Activated naive CD8-positive, alpha-beta T cell treated with anti-CD3 and anti-CD28 coated beads, Interleukin-2, amount 10 ng/mL, durations not matched to agents 7 days and 5 days (primary cell): ENCODE results near the gene SIGLEC7. TPM values are rescaled to one million over a fixed set of nuclear protein-coding genes. Genes with fewer than 3 reads are reported as not detected.

Source experiments
- ATAC-seq: fragments of 150-1000 bp; cut with Tn5 transposase; one replicate; pipeline ENCODE4 v1.10.0; 2021; ENCODE audit warnings: low read depth, moderate library complexity
- POLR2A ChIA-PET: fragments of 350-600 bp; sonication (Branson Sonifier 250); formaldehyde crosslinking; loops from one replicate; lab custom pipeline; 2021; ENCODE audit warnings: antibody characterized with exemption; lab: Charles Lee
- DNase-seq: peaks from one replicate; pipeline ENCODE4 v3.0.0; 2021
- H3K27ac Mint-ChIP-seq: one replicate; pipeline ENCODE4 v1.8.0; 2022; ENCODE audit warnings: mild to moderate bottlenecking, mixed read lengths
- H3K27me3 Mint-ChIP-seq: one replicate; pipeline ENCODE4 v1.8.0; 2022; ENCODE audit warnings: mild to moderate bottlenecking, moderate library complexity, mixed read lengths
- H3K36me3 Mint-ChIP-seq: one replicate; pipeline ENCODE4 v1.8.0; 2021; ENCODE audit warnings: mild to moderate bottlenecking, mixed read lengths
- H3K4me1 Mint-ChIP-seq: one replicate; pipeline ENCODE4 v1.8.0; 2021; ENCODE audit warnings: mixed read lengths
- H3K4me3 Mint-ChIP-seq: one replicate; pipeline ENCODE4 v1.8.0; 2022; ENCODE audit warnings: mild to moderate bottlenecking, moderate library complexity, mixed read lengths
- H3K9me3 Mint-ChIP-seq: one replicate; pipeline ENCODE4 v1.8.0; 2021; ENCODE audit warnings: mixed read lengths
- total RNA-seq, 2 experiments: library from RNA; stranded (reverse); gene quantifications; one replicate each; pipeline ENCODE4 v1.2.3, GENCODE V29; 2021

SIGLEC7 gene
- under 1 TPM; 0.33 to 0.40 TPM for total RNA-seq

GRCh38 chr19:51142119-51142518, at the start of gene SIGLEC7:
TSS of gene SIGLEC7 (plus strand) at chr19:51142301. CDS start at chr19:51142370, 69 bp downstream.
- Mint-ChIP-seq H3K4me3 (no peak within 1 kb of the TSS), H3K36me3 (no peaks in the 10 kb centered on the region), H3K9me3 (no peaks in the 10 kb centered on the region), H3K27me3 (peaks cover 12% of the 10 kb centered on the region), H3K4me1 (peaks cover 12% of the 10 kb centered on the region), H3K27ac (no peak within 1 kb of the TSS)
- ATAC-seq (no peak), DNase-seq (no peak)
- POLR2A ChIA-PET: no interaction called here

DNA sequence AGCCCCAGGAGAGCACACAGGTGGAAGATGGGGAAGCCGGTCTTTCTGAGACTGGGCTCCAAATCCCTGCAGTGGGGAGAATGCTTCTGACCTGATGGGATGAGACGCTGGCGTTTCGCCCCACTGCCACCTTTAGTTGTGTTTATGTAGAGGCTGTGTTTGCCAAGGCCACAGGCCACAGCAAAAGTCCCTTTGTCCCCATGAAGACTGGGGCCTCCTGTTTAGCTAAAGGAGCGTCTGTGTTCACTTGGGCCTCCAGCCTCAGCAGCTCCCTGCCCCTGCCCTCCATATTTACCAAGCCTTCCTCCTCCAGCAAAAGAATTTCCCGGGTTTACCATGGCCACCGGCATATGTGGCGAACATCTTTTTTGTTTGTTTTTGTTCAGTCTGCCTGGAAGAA, 49.0 kb upstream of the SIGLEC7 start:
- Mint-ChIP-seq H3K4me1 (peaks cover 10% of the 10 kb centered on the region), H3K36me3 (peaks cover 12% of the 10 kb centered on the region), H3K27ac (no peak overlapping the region), H3K9me3 (no peaks in the 10 kb centered on the region), H3K27me3 (no peaks in the 10 kb centered on the region), H3K4me3 (no peak overlapping the region)
- POLR2A ChIA-PET: no interaction called here
- ATAC-seq: no peak
- no peak for DNase-seq

GRCh38 chr19:51093510-51094345, 48.4 kb upstream of the SIGLEC7 start:
- Mint-ChIP-seq H3K27me3 (no peaks in the 10 kb centered on the region), H3K9me3 (no peaks in the 10 kb centered on the region), H3K4me1 (peaks cover 10% of the 10 kb centered on the region), H3K27ac (peak overlapping the region; percentile 9), H3K4me3 (no peak overlapping the region), H3K36me3 (peaks cover 12% of the 10 kb centered on the region)
- DNase-seq (no peak), ATAC-seq (no peak)
- POLR2A ChIA-PET: no interaction called here

DNA sequence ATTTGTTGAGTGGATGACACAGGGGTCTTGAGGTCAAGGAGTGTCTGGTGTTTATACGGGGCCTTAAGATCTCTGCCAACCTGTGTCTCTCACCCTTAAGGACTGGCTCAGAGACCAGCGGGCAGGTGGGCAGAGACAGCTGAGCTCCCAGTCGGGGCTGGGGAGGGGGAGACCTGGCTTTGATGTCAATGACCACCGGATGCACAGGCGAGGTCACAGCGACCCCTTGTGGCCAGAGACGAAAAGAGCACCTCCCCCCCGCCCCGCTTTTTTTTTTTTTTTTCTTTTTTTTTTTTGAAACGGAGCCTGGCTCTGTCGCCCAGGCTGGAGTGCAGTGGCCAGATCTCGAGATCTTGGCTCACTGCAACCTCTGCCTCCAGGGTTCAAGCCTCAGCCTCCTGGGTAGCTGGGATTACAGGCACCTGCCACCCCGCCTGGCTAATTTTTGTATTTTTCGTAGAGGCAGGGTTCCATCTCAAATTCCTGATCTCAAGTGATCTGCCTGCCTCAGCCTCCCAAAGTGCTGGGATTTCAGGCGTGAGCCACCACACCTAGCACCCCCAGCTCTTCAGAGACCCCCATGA, 47.3 kb upstream of the SIGLEC7 start:
- DNase-seq: peak; percentile 51
- no peaks in the 10 kb centered on the region for H3K27me3 Mint-ChIP-seq
- H3K4me1 Mint-ChIP-seq: peaks cover 13% of the 10 kb centered on the region
- H3K27ac Mint-ChIP-seq: no peak overlapping the region
- H3K9me3 Mint-ChIP-seq: no peaks in the 10 kb centered on the region
- POLR2A ChIA-PET: no interaction called here
- ATAC-seq: no peak
- peaks cover 14% of the 10 kb centered on the region for H3K36me3 Mint-ChIP-seq
- no peak overlapping the region for H3K4me3 Mint-ChIP-seq

DNA sequence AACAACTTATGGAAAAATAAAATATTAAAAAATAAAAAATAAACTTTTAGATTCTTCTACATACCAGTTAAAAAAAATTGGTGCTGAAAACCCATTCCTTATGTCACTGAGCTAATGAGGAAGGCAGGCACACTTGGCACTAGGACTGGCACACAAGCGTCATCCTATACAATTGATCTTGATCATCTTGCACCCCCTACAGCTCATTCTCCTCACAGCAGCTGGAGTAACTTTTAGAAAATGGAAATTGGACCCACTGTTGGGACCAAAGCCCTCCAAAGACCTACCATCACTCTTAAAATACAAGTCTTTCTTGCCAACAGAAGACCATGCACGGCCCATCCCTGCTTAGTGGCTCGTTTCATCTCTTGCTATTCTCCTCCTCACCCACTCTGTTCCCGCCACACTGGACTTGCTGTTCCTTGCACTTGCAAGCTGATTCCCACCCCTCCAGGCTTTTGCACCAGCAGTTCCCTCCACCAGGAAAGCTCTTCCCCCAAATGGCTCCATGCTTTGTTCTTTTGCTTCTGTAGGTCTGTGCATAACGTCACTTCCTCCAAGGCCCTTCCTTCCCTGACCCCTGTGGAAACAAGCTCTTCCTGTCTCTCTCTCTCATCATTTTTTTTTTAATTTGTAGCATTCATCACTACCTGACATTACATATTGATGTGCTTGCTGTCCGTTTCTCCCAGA, 45.5 kb upstream of the SIGLEC7 start:
- Mint-ChIP-seq H3K27ac (peak overlapping the region; percentile 78), H3K4me1 (peaks cover 17% of the 10 kb centered on the region), H3K4me3 (peak overlapping the region; percentile 41), H3K9me3 (no peaks in the 10 kb centered on the region), H3K36me3 (peaks cover 14% of the 10 kb centered on the region), H3K27me3 (no peaks in the 10 kb centered on the region)
- DNase-seq: no peak
- POLR2A ChIA-PET: interaction anchor here (1.5 kb wide), 1 partner anchor 11 kb away, joined by 4 read pairs; no protein-coding TSS in a partner anchor
- ATAC-seq: peak; percentile 27

- ATAC-seq (peak; percentile 34), DNase-seq (peak; percentile 77)
- Mint-ChIP-seq H3K4me1 (peaks cover 17% of the 10 kb centered on the region), H3K4me3 (peak overlapping the region; percentile 41), H3K27me3 (no peaks in the 10 kb centered on the region), H3K27ac (peak overlapping the region; percentile 78), H3K9me3 (no peaks in the 10 kb centered on the region), H3K36me3 (peaks cover 14% of the 10 kb centered on the region)
- POLR2A ChIA-PET: interaction anchor here (1.5 kb wide), 1 partner anchor 11 kb away, joined by 4 read pairs; no protein-coding TSS in a partner anchor
Measured at GRCh38 chr19:51097166-51097738, 44.8 kb upstream of the SIGLEC7 start.

- Mint-ChIP-seq H3K4me1 (peaks cover 21% of the 10 kb centered on the region), H3K27me3 (no peaks in the 10 kb centered on the region), H3K9me3 (no peaks in the 10 kb centered on the region), H3K27ac (no peak overlapping the region), H3K4me3 (no peak overlapping the region), H3K36me3 (peaks cover 18% of the 10 kb centered on the region)
- DNase-seq (no peak), ATAC-seq (no peak)
- POLR2A ChIA-PET: interaction anchor here (0.7 kb wide), 1 partner anchor 18 kb away, joined by 3 read pairs; no protein-coding TSS in a partner anchor
Measured at GRCh38 chr19:51097796-51098195, 44.3 kb upstream of the SIGLEC7 start.

- Mint-ChIP-seq H3K27ac (no peak overlapping the region), H3K4me1 (peaks cover 21% of the 10 kb centered on the region), H3K36me3 (peaks cover 18% of the 10 kb centered on the region), H3K27me3 (no peaks in the 10 kb centered on the region), H3K4me3 (peak overlapping the region; percentile 51), H3K9me3 (no peaks in the 10 kb centered on the region)
- DNase-seq: peak; percentile 54
- POLR2A ChIA-PET: interaction anchor here (0.7 to 0.8 kb wide), 2 partner anchors 10 to 18 kb away, joined by 3 read pairs; no protein-coding TSS in a partner anchor
- ATAC-seq: peak; percentile 76
Measured at GRCh38 chr19:51098365-51099046, 43.6 kb upstream of the SIGLEC7 start.

DNA sequence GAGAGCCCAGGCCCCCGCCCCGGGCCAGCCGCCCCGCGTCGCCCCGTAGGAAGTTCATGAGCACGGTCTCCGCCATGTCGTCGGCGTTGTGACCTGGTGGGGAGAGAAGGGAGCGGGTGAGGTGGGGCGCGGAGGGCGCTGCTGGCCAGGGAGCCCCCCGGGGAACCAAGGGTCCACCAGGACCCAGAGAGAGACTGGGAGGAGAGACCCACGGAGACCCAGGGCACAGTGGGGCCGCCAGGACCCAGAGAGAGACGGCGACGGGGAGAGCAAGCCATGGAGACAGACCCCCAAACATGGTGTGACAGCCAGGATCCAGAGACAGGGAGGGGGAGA, 43.1 kb upstream of the SIGLEC7 start:
- H3K27me3 Mint-ChIP-seq: no peaks in the 10 kb centered on the region
- H3K27ac Mint-ChIP-seq: peak overlapping the region; percentile 79
- peaks cover 18% of the 10 kb centered on the region for H3K36me3 Mint-ChIP-seq
- DNase-seq (no peak), ATAC-seq (no peak)
- POLR2A ChIA-PET: interaction anchor here (0.8 kb wide), 1 partner anchor 10 kb away, joined by 3 read pairs; no protein-coding TSS in a partner anchor
- H3K4me3 Mint-ChIP-seq: peak overlapping the region; percentile 51
- H3K4me1 Mint-ChIP-seq: peaks cover 21% of the 10 kb centered on the region
- no peaks in the 10 kb centered on the region for H3K9me3 Mint-ChIP-seq

GRCh38 chr19:51100601-51101000, 41.5 kb upstream of the SIGLEC7 start:
- POLR2A ChIA-PET: interaction anchor here (0.7 kb wide), 1 partner anchor 750 kb away, joined by 3 read pairs; no protein-coding TSS in a partner anchor
- Mint-ChIP-seq H3K27me3 (no peaks in the 10 kb centered on the region), H3K4me3 (no peak overlapping the region), H3K9me3 (no peaks in the 10 kb centered on the region), H3K4me1 (peaks cover 23% of the 10 kb centered on the region), H3K27ac (no peak overlapping the region), H3K36me3 (peaks cover 18% of the 10 kb centered on the region)
- ATAC-seq (no peak), DNase-seq (no peak)

DNA sequence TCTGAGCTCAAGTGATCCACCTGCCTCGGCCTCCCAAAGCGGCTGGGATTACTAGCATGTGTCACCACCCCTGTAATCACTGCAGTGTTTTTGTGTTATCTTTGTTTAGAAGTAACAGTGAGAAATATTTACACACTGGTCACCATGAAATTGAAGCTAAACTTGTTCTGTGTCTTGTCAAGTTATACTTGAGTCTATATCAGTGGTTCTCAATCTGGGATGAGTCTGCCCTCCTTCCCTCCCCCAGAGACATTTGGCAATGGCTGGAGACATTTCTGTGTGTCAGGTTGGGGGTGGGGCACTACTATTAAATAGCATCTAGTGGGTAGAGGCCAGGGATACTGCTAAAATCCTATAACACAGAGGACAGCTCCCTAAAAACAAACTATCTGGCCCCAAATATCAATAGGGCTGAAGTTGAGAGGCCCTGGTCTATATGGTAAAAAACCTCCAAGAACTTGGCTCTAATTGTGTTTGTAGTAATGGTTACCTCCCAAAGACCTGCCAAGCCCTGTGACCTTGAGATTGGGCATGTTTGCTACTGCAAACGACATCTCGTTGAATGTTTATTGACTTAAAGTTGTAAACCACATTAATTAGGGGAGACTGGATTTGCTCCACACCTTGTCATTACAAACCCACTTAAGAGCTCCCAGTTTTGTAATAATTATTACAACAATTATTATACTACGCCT, 40.8 kb upstream of the SIGLEC7 start:
- POLR2A ChIA-PET: no interaction called here
- H3K4me3 Mint-ChIP-seq: no peak overlapping the region
- ATAC-seq (no peak), DNase-seq (no peak)
- no peaks in the 10 kb centered on the region for H3K27me3 Mint-ChIP-seq
- no peak overlapping the region for H3K27ac Mint-ChIP-seq
- peaks cover 27% of the 10 kb centered on the region for H3K4me1 Mint-ChIP-seq
- H3K9me3 Mint-ChIP-seq: no peaks in the 10 kb centered on the region
- peaks cover 18% of the 10 kb centered on the region for H3K36me3 Mint-ChIP-seq

- no peak for ATAC-seq
- H3K27ac Mint-ChIP-seq: no peak overlapping the region
- H3K36me3 Mint-ChIP-seq: peaks cover 6% of the 10 kb centered on the region
- no peaks in the 10 kb centered on the region for H3K9me3 Mint-ChIP-seq
- POLR2A ChIA-PET: no interaction called here
- no peaks in the 10 kb centered on the region for H3K27me3 Mint-ChIP-seq
- H3K4me3 Mint-ChIP-seq: no peak overlapping the region
- DNase-seq: no peak
- H3K4me1 Mint-ChIP-seq: peaks cover 26% of the 10 kb centered on the region
Measured at GRCh38 chr19:51102991-51103390, 39.1 kb upstream of the SIGLEC7 start.
